ENCODE results near the gene MNX1.
A peak's percentile ranks its signal among the peaks of the same experiment; 100 is the strongest.

Gene MNX1

DNA sequence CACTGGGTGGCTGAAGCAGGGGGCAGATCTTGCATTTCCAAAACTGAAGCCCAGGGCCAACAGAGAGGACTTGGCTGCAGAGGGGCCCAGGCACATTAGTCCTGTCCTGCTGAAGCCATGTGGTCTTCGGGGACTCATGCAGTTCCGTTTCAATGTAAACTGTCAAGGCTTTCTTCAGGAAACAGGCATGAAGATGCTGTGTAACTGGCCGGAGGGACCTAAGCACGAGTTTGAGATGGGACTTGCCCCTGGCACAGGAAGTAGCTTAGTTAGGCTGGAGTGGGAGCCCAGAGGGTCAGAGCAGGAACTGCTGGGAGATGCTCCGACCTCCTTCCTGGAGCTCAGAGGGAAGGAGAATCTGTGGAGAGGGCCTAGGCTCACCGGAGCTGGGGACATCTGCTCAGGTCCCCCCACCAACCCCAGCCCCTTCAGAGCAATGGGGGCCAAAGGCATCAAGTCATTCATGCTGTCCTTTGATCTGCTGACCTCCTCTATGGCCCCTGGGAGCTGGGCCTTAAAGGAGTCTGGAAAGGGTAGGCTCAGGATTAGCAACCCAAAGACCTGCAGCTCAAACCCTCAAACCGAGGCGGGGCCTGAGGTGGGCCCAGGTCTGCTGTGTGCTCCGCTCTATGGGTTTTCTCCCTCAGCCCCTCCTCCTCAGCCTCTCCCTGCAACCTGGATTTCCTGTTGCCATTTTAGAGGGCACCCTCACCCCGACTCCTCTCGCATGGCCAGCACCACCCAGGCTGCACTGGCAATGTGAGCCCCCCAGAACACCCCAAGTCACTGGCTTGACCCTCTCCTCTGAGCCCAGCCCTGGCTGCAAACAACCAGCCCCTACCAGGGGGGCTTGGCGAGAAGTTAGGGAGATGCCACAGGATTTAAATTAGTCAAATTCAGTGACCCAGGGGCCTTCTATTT is 4.4 kb upstream of the MNX1 start:
- H3K4me3 Mint-ChIP-seq: no peak overlapping the region
- DNase-seq (ENCODE audit: low spot score): no peak
- peaks cover 16% of the 10 kb centered on the region for H3K4me1 Mint-ChIP-seq (ENCODE audit: low read depth)
- no peaks in the 10 kb centered on the region for H3K9me3 Mint-ChIP-seq
- peaks cover 81% of the 10 kb centered on the region for H3K27me3 Mint-ChIP-seq (ENCODE audit: low read depth)
- H3K27ac Mint-ChIP-seq: no peak overlapping the region
- H3K36me3 Mint-ChIP-seq (ENCODE audit: low read depth): no peaks in the 10 kb centered on the region

- peaks cover 81% of the 10 kb centered on the region for H3K27me3 Mint-ChIP-seq (ENCODE audit: low read depth)
- H3K27ac Mint-ChIP-seq: no peak overlapping the region
- H3K36me3 Mint-ChIP-seq (ENCODE audit: low read depth): no peaks in the 10 kb centered on the region
- no peaks in the 10 kb centered on the region for H3K9me3 Mint-ChIP-seq
- DNase-seq (ENCODE audit: low spot score): no peak
- peaks cover 19% of the 10 kb centered on the region for H3K4me1 Mint-ChIP-seq (ENCODE audit: low read depth)
- no peak overlapping the region for H3K4me3 Mint-ChIP-seq
Observed at GRCh38 chr7:157013602-157014549, 3.4 kb upstream of the MNX1 start.

DNA sequence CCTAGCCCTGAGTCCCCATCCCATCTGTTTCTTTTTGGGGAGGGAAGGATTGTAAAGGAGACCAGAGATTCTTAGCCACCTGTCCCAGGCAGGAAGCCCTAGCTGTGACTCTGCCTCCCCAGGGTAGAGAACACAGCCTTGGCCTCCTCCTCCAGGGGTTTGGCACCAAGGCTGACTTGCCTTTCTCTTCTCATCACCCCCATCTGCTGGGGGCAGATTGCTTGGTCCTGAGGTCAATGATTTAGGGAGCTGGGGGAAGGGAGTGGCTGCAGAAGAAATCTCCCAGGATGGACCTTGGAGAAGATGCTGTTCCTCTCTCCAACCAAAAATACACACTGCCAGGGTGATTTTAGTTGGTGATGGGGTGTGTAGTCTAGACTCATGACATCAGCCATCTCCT is 2.6 kb upstream of the MNX1 start:
- Mint-ChIP-seq H3K36me3 (ENCODE audit: low read depth) (no peaks in the 10 kb centered on the region), H3K27ac (no peak overlapping the region), H3K4me3 (no peak overlapping the region), H3K9me3 (no peaks in the 10 kb centered on the region), H3K4me1 (ENCODE audit: low read depth) (peaks cover 15% of the 10 kb centered on the region), H3K27me3 (ENCODE audit: low read depth) (peaks cover 82% of the 10 kb centered on the region)
- no peak for DNase-seq (ENCODE audit: low spot score)

GRCh38 chr7:157012113-157012547 is 1.7 kb upstream of the MNX1 start:
- DNase-seq (ENCODE audit: low spot score): no peak
- Mint-ChIP-seq H3K4me1 (ENCODE audit: low read depth) (peaks cover 15% of the 10 kb centered on the region), H3K4me3 (no peak overlapping the region), H3K9me3 (no peaks in the 10 kb centered on the region), H3K36me3 (ENCODE audit: low read depth) (no peaks in the 10 kb centered on the region), H3K27me3 (ENCODE audit: low read depth) (peaks cover 84% of the 10 kb centered on the region), H3K27ac (no peak overlapping the region)

DNA sequence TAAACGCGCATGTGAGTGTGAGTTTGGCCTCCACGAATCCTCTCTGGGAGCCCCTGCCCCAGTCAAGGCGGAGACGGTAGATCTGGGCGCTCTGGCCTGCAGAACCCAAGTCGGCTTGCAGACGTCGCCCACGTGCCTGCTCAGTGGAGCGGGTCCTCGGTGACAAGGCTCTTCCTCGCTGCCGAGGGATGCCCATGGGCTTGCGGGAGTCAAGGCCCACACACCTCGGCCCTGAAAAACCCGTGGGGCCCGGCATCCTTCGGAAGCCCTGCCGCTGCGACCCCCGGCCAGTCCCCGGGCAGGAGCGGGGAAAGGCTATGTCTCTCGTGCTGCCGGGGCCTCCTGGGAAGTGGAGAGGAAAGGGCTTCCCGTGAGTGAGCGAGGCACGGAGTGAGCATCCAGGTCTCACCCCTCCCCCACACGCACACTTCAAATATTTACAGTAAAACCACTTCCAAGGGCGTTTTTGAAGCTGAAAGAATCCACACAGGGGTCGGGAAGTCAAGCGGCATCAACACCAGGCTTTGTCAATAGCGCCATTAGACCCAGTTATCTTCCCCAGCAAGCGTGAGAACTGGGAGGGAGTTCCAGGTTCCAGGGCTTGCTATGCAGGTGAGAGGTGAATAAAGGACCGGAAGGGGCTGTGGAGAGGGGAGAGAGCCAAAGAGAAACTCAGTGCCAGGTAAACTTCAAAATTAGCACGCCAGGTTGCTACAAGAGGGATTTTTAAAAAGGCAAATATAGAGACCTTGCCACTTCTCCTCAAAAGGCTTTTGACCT is 1.1 kb upstream of the MNX1 start:
- Mint-ChIP-seq H3K4me1 (ENCODE audit: low read depth) (peaks cover 13% of the 10 kb centered on the region), H3K9me3 (no peaks in the 10 kb centered on the region), H3K4me3 (peak overlapping the region; percentile 61), H3K36me3 (ENCODE audit: low read depth) (no peaks in the 10 kb centered on the region), H3K27ac (no peak overlapping the region), H3K27me3 (ENCODE audit: low read depth) (peaks cover 84% of the 10 kb centered on the region)
- no peak for DNase-seq (ENCODE audit: low spot score)

DNA sequence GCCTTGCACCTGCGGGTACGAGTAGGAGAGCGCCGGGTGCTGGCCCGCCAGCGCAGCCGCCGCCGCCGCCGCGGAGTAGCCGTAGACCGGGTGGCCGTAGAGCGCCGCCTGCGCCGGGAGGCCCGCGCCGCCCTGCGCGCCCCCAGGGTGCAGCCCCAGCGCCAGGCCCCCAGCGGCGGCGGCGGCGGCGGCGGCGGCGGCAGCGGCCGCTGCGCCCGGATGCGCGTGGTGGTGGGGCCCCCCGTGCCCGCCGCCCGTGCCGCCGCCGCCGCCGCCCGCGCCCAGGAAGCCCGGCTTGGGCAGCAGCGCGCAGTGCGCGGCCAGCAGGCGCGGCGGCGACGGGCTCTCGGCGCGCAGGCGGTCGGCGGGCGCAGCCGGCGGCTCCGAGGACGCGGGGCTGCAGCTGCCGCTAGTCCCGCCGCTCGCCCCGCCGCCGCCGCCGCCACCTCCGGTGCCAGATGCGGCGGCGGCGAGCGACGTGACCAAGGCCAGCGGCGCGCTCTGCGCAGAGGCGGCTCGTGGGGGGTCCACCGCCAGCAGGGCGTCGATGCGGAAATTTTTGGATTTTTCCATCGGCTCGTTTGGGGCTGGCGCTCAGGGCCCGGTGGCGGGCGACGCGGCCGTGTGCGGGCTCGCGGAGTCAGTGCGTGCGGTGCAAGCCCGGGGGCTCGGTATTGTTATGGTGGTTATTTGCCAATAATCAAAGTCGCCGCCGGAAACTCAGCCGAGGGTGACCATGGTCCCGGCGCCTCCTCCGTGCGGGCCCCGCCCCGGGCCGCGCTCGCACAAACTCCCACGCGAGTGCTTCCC is 480 bp downstream of the MNX1 start:
- no peak overlapping the region for H3K27ac Mint-ChIP-seq
- peaks cover 80% of the 10 kb centered on the region for H3K27me3 Mint-ChIP-seq (ENCODE audit: low read depth)

GRCh38 chr7:157009170-157009777 is 1.2 kb downstream of the MNX1 start:
- no peaks in the 10 kb centered on the region for H3K9me3 Mint-ChIP-seq
- no peak overlapping the region for H3K27ac Mint-ChIP-seq
- DNase-seq (ENCODE audit: low spot score): no peak
- peaks cover 80% of the 10 kb centered on the region for H3K27me3 Mint-ChIP-seq (ENCODE audit: low read depth)
- peak overlapping the region; percentile 34 for H3K4me3 Mint-ChIP-seq
- no peaks in the 10 kb centered on the region for H3K36me3 Mint-ChIP-seq (ENCODE audit: low read depth)
- peaks cover 8% of the 10 kb centered on the region for H3K4me1 Mint-ChIP-seq (ENCODE audit: low read depth)

More for the DNA sequence above, 480 bp downstream of the MNX1 start:
- peaks cover 8% of the 10 kb centered on the region for H3K4me1 Mint-ChIP-seq (ENCODE audit: low read depth)
- no peaks in the 10 kb centered on the region for H3K36me3 Mint-ChIP-seq (ENCODE audit: low read depth)
- H3K4me3 Mint-ChIP-seq: peak overlapping the region; percentile 34
- H3K9me3 Mint-ChIP-seq: no peaks in the 10 kb centered on the region
- DNase-seq (ENCODE audit: low spot score): no peak

- no peak overlapping the region for H3K27ac Mint-ChIP-seq
- H3K9me3 Mint-ChIP-seq: no peaks in the 10 kb centered on the region
- peaks cover 8% of the 10 kb centered on the region for H3K4me1 Mint-ChIP-seq (ENCODE audit: low read depth)
- H3K27me3 Mint-ChIP-seq (ENCODE audit: low read depth): peaks cover 78% of the 10 kb centered on the region
- no peaks in the 10 kb centered on the region for H3K36me3 Mint-ChIP-seq (ENCODE audit: low read depth)
- DNase-seq (ENCODE audit: low spot score): no peak
- peak overlapping the region; percentile 5 for H3K4me3 Mint-ChIP-seq
Observed at GRCh38 chr7:157008206-157009169, 2.0 kb downstream of the MNX1 start.

GRCh38 chr7:157007470-157008066 is 2.9 kb downstream of the MNX1 start:
- Mint-ChIP-seq H3K27ac (no peak overlapping the region), H3K27me3 (ENCODE audit: low read depth) (peaks cover 74% of the 10 kb centered on the region), H3K4me1 (ENCODE audit: low read depth) (peaks cover 8% of the 10 kb centered on the region), H3K36me3 (ENCODE audit: low read depth) (no peaks in the 10 kb centered on the region), H3K4me3 (no peak overlapping the region), H3K9me3 (no peaks in the 10 kb centered on the region)
- no peak for DNase-seq (ENCODE audit: low spot score)

DNA sequence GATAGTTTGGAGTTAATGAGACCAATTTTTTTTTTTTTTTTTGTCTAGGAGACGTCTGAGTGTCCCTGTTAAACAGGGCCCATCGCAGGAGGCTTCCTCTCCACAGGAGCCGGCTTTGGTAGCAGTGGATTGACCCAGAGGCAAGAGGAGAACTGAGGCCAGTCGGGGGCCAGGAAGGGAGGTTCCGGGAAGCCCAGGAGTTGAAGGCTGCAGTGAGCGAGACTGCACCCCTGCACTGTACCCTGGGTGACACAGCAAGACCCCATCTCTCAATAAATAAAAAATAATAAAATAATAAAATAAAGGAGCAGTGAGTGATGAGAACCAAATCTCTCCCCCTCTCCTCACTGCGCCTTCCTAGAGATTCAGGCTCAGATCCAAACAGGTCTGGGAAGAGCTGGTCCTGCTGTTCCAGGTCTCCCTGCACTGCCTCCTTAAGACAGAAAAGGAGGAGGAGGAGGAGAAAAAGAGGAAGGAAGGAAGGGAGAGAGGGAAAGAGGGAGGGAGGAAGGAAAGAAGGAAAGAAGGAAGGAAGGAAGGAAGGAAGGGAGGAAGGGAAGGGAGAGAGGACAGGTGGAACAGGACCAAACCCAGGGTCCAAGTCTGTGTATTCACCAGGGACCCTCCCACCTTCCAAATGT is 3.5 kb downstream of the MNX1 start:
- H3K4me1 Mint-ChIP-seq (ENCODE audit: low read depth): peaks cover 10% of the 10 kb centered on the region
- peaks cover 73% of the 10 kb centered on the region for H3K27me3 Mint-ChIP-seq (ENCODE audit: low read depth)

GRCh38 chr7:157006205-157006747 is 4.2 kb downstream of the MNX1 start:
- Mint-ChIP-seq H3K36me3 (ENCODE audit: low read depth) (no peaks in the 10 kb centered on the region), H3K27ac (no peak overlapping the region), H3K4me3 (no peak overlapping the region), H3K27me3 (ENCODE audit: low read depth) (peaks cover 72% of the 10 kb centered on the region), H3K4me1 (ENCODE audit: low read depth) (peaks cover 7% of the 10 kb centered on the region), H3K9me3 (no peaks in the 10 kb centered on the region)
- DNase-seq (ENCODE audit: low spot score): no peak

More for the DNA sequence above, 3.5 kb downstream of the MNX1 start:
- H3K9me3 Mint-ChIP-seq: no peaks in the 10 kb centered on the region
- H3K27ac Mint-ChIP-seq: no peak overlapping the region
- no peak for DNase-seq (ENCODE audit: low spot score)
- no peaks in the 10 kb centered on the region for H3K36me3 Mint-ChIP-seq (ENCODE audit: low read depth)
- no peak overlapping the region for H3K4me3 Mint-ChIP-seq
